KG1 (cell line): ENCODE data around the gene ATP5MC3.

Source experiments
- DNase-seq: peaks from one replicate; lab custom pipeline; 2025; lab: John Stamatoyannopoulos, UW

The ATP5MC3 gene

GRCh38 chr2:175167792-175168563 lies 13.5 kb downstream of the ATP5MC3 start, which contains the start of gene ATF2:
TSS of gene ATF2 (minus strand) at chr2:175168203. CDS start at chr2:175136443, 31,760 bp downstream.
- DNase-seq: peak; percentile 97

GRCh38 chr2:175167076-175167791 lies 14.3 kb downstream of the ATP5MC3 start:
- no peak for DNase-seq

- DNase-seq: no peak
Measured at GRCh38 chr2:175166216-175166824, 15.2 kb downstream of the ATP5MC3 start.

GRCh38 chr2:175164235-175164634 lies 17.3 kb downstream of the ATP5MC3 start:
- DNase-seq: no peak

- DNase-seq: no peak
Measured at GRCh38 chr2:175158894-175159293, 22.6 kb downstream of the ATP5MC3 start.

- DNase-seq: no peak
Measured at GRCh38 chr2:175156534-175156933, 25.0 kb downstream of the ATP5MC3 start.

GRCh38 chr2:175154661-175155082 lies 26.8 kb downstream of the ATP5MC3 start:
- no peak for DNase-seq

GRCh38 chr2:175152242-175152641 lies 29.3 kb downstream of the ATP5MC3 start:
- DNase-seq: no peak

- no peak for DNase-seq
Measured at GRCh38 chr2:175151791-175152190, 29.7 kb downstream of the ATP5MC3 start.

- DNase-seq: no peak
Measured at GRCh38 chr2:175147186-175147585, 34.3 kb downstream of the ATP5MC3 start.

- no peak for DNase-seq
Measured at GRCh38 chr2:175143678-175144077, 37.8 kb downstream of the ATP5MC3 start.

- no peak for DNase-seq
Measured at GRCh38 chr2:175143191-175143590, 38.3 kb downstream of the ATP5MC3 start.

- no peak for DNase-seq
Measured at GRCh38 chr2:175140332-175140731, 41.2 kb downstream of the ATP5MC3 start.

GRCh38 chr2:175137793-175138192 lies 43.7 kb downstream of the ATP5MC3 start:
- DNase-seq: no peak

GRCh38 chr2:175136334-175137215 lies 44.9 kb downstream of the ATP5MC3 start:
- DNase-seq: no peak

GRCh38 chr2:175135862-175136261 lies 45.6 kb downstream of the ATP5MC3 start:
- DNase-seq: no peak

GRCh38 chr2:175135177-175135576 lies 46.3 kb downstream of the ATP5MC3 start:
- no peak for DNase-seq

GRCh38 chr2:175131252-175131651 lies 50.3 kb downstream of the ATP5MC3 start:
- DNase-seq: no peak

GRCh38 chr2:175126661-175127060 lies 54.8 kb downstream of the ATP5MC3 start:
- DNase-seq: no peak
